ENCODE results near the gene NTM. TPM values are rescaled to one million over a fixed set of nuclear protein-coding genes. Genes with fewer than 3 reads are reported as not detected.
"Not testable (repeated sequence)": the region's sequence is repeated elsewhere in the genome, so short reads cannot be mapped to it uniquely, and the experiment has no call there.

The NTM gene
- total and polyA plus RNA-seq, 2 experiments from 2014 or later: 2.2 to 4.9 TPM

DNA sequence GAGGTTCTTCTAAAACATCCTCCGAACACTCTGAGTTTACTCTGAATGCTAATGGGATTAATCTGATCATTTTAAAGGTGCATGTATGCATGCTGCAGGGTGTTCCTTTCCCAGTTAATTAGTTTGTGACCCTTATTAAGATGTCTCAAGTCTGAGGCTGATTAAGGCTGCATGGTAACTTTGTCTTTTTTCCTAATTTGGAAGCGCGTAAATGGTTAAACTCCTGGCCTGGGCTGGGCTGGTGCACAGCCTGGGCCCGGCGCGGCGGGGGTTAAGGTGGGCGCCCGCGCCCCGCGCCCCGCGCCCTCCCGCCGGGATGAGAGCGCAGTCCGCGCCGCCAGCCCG is 539.7 kb downstream of the NTM start:
- Histone ChIP-seq H3K4me1 (ENCODE audit: insufficient read depth) (no peaks in the 10 kb centered on the region), H2AFZ (no peak overlapping the region), H3K9me3 (ENCODE audit: low read depth) (no peaks in the 10 kb centered on the region), H3K79me2 (no peaks in the 10 kb centered on the region), H4K20me1 (ENCODE audit: insufficient read depth, poor library complexity, severe bottlenecking) (no peaks in the 10 kb centered on the region), H3K27me3 (peaks cover 76% of the 10 kb centered on the region), H3K4me2 (peak overlapping the region; percentile 90), H3K36me3 (replicated peaks; ENCODE audit: insufficient read depth, low read depth) (no peaks in the 10 kb centered on the region), H3K9me2 (replicated peaks; ENCODE audit: insufficient read depth) (no peaks in the 10 kb centered on the region), H3K4me3 (no peak overlapping the region), H3K27ac (no peak overlapping the region)
- peak; percentile 1 for TF ChIP-seq EZH2 (IDR thresholded peaks at IDR 0.05; ENCODE audit: borderline replicate concordance)
- no peak for TF ChIP-seq EZH2phosphoT487 (IDR thresholded peaks at IDR 0.05; ENCODE audit: low read depth, severe bottlenecking, unreplicated experiment)
- TF ChIP-seq CTCF (IDR thresholded peaks at IDR 0.05; ENCODE audit: poor library complexity): no peak
- 9% methylated on average over 21 of the region's 21 CpGs for WGBS (ENCODE audit: low lambda C conversion rate, missing lambda C conversion rate)
- no peak for DNase-seq (ENCODE audit: low spot score)

DNA sequence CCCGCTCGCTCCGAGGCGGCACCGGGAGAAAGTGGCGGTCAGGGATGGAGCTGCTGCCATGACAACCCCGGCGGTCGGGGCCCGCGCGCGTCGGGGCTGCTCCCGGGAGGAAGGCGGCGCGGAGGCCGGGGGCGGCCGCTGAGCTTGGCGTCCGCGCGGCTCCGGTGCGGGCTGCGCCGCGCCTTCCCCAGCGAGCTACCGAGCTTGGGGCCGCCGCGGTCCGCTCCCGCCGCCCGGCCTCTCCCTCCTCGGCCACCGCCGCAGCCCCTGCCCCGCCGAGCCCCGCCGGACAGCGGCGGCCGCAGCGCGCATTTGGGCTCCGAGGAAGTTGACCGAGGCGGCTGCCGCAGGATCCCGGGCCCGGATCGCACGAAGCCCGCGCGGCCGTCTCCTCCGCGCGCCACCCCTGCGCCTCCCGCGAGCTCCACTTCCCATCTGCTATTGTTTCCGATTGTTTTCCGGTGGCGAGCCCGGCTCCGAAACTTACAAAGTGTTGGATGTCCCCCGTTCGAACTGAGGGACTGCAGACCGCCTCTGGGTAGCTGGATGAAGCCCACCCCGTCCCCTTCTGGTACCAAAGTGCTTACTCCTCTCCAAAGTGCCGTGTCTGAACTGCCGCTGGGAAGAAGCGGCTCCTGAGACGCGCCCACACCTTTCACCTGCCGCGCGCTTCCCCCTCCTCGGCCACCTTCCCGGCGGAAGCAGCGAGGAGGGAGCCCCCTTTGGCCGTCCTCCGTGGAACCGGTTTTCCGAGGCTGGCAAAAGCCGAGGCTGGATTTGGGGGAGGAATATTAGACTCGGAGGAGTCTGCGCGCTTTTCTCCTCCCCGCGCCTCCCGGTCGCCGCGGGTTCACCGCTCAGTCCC is 540.3 kb downstream of the NTM start:
- under 1% methylated on average over 72 of the region's 105 CpGs for WGBS (ENCODE audit: low lambda C conversion rate, missing lambda C conversion rate)
- no peaks in the 10 kb centered on the region for H3K9me3 ChIP-seq (ENCODE audit: low read depth)
- H3K4me3 ChIP-seq: peak overlapping the region; percentile 55
- no peaks in the 10 kb centered on the region for H3K9me2 ChIP-seq (replicated peaks; ENCODE audit: insufficient read depth)
- TF ChIP-seq EZH2phosphoT487 (IDR thresholded peaks at IDR 0.05; ENCODE audit: low read depth, severe bottlenecking, unreplicated experiment) (no peak), EZH2 (IDR thresholded peaks at IDR 0.05; ENCODE audit: borderline replicate concordance) (peak; percentile 27), CTCF (IDR thresholded peaks at IDR 0.05; ENCODE audit: poor library complexity) (no peak)
- H3K79me2 ChIP-seq: no peaks in the 10 kb centered on the region
- H3K27me3 ChIP-seq: peaks cover 71% of the 10 kb centered on the region
- peak overlapping the region; percentile 90 for H3K4me2 ChIP-seq
- no peak overlapping the region for H3K27ac ChIP-seq
- peak overlapping the region; percentile 37 for H2AFZ ChIP-seq
- H4K20me1 ChIP-seq (ENCODE audit: insufficient read depth, poor library complexity, severe bottlenecking): no peaks in the 10 kb centered on the region
- no peaks in the 10 kb centered on the region for H3K36me3 ChIP-seq (replicated peaks; ENCODE audit: insufficient read depth, low read depth)
- DNase-seq (ENCODE audit: low spot score): peak; percentile 23
- H3K4me1 ChIP-seq (ENCODE audit: insufficient read depth): no peaks in the 10 kb centered on the region

DNA sequence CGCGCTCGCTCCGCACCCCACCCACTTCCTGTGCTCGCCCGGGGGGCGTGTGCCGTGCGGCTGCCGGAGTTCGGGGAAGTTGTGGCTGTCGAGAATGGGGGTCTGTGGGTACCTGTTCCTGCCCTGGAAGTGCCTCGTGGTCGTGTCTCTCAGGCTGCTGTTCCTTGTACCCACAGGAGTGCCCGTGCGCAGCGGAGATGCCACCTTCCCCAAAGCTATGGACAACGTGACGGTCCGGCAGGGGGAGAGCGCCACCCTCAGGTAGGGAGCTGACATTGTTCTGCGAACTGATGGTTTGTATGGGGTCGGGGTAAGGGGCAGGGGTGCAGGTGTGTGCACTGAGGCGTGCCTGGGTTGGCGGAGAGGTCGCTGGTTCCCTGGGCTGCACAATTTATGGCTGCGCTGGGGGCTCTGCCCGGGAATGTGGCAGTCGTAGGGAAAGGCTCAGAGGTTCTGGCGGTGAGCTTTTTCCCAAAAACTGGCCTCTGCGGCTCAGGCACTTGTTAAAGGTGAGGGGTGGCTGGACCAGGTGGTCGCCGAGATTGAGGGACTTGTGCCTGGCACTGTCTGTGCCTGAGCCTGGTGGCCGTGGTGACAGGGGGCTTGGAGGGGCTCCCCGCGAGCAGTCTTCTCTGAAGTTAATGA is 541.1 kb downstream of the NTM start:
- H3K27ac ChIP-seq; H3K9me3 ChIP-seq (ENCODE audit: low read depth); H3K79me2 ChIP-seq; DNase-seq (ENCODE audit: low spot score); H3K9me2 ChIP-seq (replicated peaks; ENCODE audit: insufficient read depth); H3K36me3 ChIP-seq (replicated peaks; ENCODE audit: insufficient read depth, low read depth); H3K4me1 ChIP-seq (ENCODE audit: insufficient read depth); H4K20me1 ChIP-seq (ENCODE audit: insufficient read depth, poor library complexity, severe bottlenecking); H2AFZ ChIP-seq: not testable (repeated sequence)
- H3K4me2 ChIP-seq: peak overlapping the region; percentile 90
- 19% methylated on average over 34 of the region's 36 CpGs for WGBS (ENCODE audit: low lambda C conversion rate, missing lambda C conversion rate)
- H3K4me3 ChIP-seq: peak overlapping the region; percentile 55
- peaks cover 70% of the 10 kb centered on the region for H3K27me3 ChIP-seq
- peak; percentile 46 for TF ChIP-seq CTCF (IDR thresholded peaks at IDR 0.05; ENCODE audit: poor library complexity)

All from hepatocyte (in vitro differentiated cells).